ENCODE measurements around the gene TMEM176B. TPM values are rescaled to one million over a fixed set of nuclear protein-coding genes. Genes with fewer than 3 reads are reported as not detected.

Gene TMEM176B
- total and polyA plus RNA-seq, 2 donors (not counting 3 experiments of a cell fraction or from before 2014, with no cell fraction given) = 0.23 TPM; not detected in 1

DNA sequence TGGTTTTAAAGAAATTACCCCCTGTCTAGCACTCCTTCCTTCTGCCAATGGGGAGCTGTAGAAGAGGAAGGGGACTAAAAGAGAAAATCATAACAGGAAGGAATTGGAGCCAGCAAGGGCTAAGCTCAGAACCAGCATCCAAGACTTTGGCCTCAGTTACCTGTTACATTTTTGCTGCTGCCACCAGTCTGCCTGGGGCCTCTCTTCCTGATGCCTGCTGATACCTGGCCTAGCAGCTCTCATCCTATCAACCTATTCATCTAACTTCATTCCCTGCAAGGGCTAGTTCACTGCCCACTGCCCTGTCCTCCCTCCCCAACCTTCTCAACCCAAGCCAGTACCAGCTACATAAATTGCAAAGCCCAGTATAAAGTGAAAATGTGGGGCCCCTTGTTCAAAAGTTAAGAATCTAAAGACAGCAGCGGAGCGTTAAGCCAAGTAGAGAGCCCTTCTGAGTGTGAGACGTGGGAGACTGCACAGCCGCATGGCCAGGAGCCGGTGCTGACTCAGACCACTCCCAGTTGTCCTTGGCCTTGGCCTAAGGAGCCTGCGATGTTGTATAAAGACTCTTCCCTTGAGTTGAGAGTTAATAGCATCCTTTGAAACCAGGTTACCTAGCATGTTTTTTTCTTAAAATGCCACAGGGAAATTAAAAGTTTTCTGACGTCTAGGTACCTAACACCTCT is 38.9 kb upstream of the TMEM176B start:
- DNase-seq (ENCODE audit: low read depth, low spot score) (no peak), FAIRE-seq (no peak)
- ChIA-PET CTCF (interaction anchor here (1.4 to 1.5 kb wide), 2 partner anchors 9 to 13 kb away, joined by 3 to 4 read pairs; partner anchors contain the start of gene AOC1), POLR2A (no interaction called here)
- Histone ChIP-seq H3K4me2 (ENCODE audit: insufficient read depth, low read length) (no peak overlapping the region), H3K9me3 (replicated peaks; ENCODE audit: control insufficient read depth, insufficient read depth, low read length) (no peaks in the 10 kb centered on the region), H3K9ac (replicated peaks; ENCODE audit: extremely low read depth, insufficient read depth, low read length) (no peak overlapping the region), H2AFZ (ENCODE audit: low read depth, low read length) (no peak overlapping the region), H3K27me3 (ENCODE audit: control insufficient read depth in 2 of 2, insufficient read depth in 2 of 2, low read length in 2 of 2) (peaks cover 0 to 3% of the 10 kb centered on the region in 2 experiments), H3K36me3 (ENCODE audit: control insufficient read depth in 2 of 2, extremely low read depth in 1 of 2, insufficient read depth in 2 of 2, low read length in 2 of 2) (no peaks in the 10 kb centered on the region), H3K4me1 (ENCODE audit: control insufficient read depth, extremely low read depth, insufficient read depth, low read length) (no peaks in the 10 kb centered on the region), H3K9me1 (replicated peaks; ENCODE audit: control insufficient read depth, extremely low read depth, insufficient read depth, low read length) (no peaks in the 10 kb centered on the region), H4K20me1 (replicated peaks; ENCODE audit: control insufficient read depth, extremely low read depth, insufficient read depth, low read length) (no peaks in the 10 kb centered on the region), H3K27ac (ENCODE audit: insufficient read depth, low read depth, low read length) (no peak overlapping the region), H3K79me2 (ENCODE audit: control insufficient read depth, insufficient read depth, low read length) (no peaks in the 10 kb centered on the region), H3K4me3 (replicated peaks in 1 of 3; ENCODE audit: insufficient read depth in 1 of 3, low read depth in 1 of 3, low read length in 3 of 3) (no peak overlapping the region)
- no peak for TF ChIP-seq POLR2AphosphoS5 (IDR thresholded peaks at IDR 0.05; ENCODE audit: insufficient read depth, low read depth, low read length)
- no peak for TF ChIP-seq POLR2A (IDR thresholded peaks at IDR 0.05; ENCODE audit: low read depth, low read length)
- no peak for TF ChIP-seq EZH2 (IDR thresholded peaks at IDR 0.05; ENCODE audit: borderline replicate concordance, low read depth, low read length, severe bottlenecking)
- TF ChIP-seq MYC (IDR thresholded peaks at IDR 0.05; ENCODE audit: low read depth, low read length) = no peak
- TF ChIP-seq, protein P1, sequence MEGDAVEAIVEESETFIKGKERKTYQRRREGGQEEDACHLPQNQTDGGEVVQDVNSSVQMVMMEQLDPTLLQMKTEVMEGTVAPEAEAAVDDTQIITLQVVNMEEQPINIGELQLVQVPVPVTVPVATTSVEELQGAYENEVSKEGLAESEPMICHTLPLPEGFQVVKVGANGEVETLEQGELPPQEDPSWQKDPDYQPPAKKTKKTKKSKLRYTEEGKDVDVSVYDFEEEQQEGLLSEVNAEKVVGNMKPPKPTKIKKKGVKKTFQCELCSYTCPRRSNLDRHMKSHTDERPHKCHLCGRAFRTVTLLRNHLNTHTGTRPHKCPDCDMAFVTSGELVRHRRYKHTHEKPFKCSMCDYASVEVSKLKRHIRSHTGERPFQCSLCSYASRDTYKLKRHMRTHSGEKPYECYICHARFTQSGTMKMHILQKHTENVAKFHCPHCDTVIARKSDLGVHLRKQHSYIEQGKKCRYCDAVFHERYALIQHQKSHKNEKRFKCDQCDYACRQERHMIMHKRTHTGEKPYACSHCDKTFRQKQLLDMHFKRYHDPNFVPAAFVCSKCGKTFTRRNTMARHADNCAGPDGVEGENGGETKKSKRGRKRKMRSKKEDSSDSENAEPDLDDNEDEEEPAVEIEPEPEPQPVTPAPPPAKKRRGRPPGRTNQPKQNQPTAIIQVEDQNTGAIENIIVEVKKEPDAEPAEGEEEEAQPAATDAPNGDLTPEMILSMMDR (IDR thresholded peaks at IDR 0.05; ENCODE audit: extremely low read depth in 1 of 2, insufficient read depth in 1 of 2, low read depth in 1 of 2, low read length in 2 of 2) = no peak
- no peak for TF ChIP-seq FOS (IDR thresholded peaks at IDR 0.05; ENCODE audit: borderline replicate concordance, insufficient read depth, low read length)
- TF ChIP-seq MAX (IDR thresholded peaks at IDR 0.05; ENCODE audit: insufficient read depth, insufficient read length) = no peak
- no peak for TF ChIP-seq GATA2 (IDR thresholded peaks at IDR 0.05; ENCODE audit: insufficient read depth, insufficient read length, low read depth, low read length)
- no peak for TF ChIP-seq JUN (IDR thresholded peaks at IDR 0.05; ENCODE audit: borderline replicate concordance, insufficient read depth, insufficient read length, low read depth)
- intact Hi-C loops (cut with micrococcal nuclease) = no loop called here
- dilution Hi-C loops (cut with MboI; ENCODE audit: extremely low pct_ligation_motif_present, low sequenced_read_pairs) = no loop called here
- BruUV-seq (replicated peaks) = no TSS peak
